A673 (cell line): ENCODE measurements around the gene KLF3.

Experiments used
- CTCF ChIP-seq: fragments of 300-800, 200-600 bp; sonication (generic); conservative IDR thresholded peaks from 2 replicates; pipeline ENCODE4 v1.5.1; 2017; ENCODE audit warnings: low read depth, mild to moderate bottlenecking, antibody characterized with exemption, low read length, moderate library complexity, mixed read lengths
- EZH2 ChIP-seq: fragments of 200-600 bp; sonication (generic); IDR thresholded peaks from 2 replicates; pipeline ENCODE4 v1.6.1; 2017; ENCODE audit warnings: borderline replicate concordance, low read depth, mild to moderate bottlenecking, mixed read lengths, antibody characterized with exemption, low read length; ENCODE audit not compliant: poor library complexity, severe bottlenecking

- TF ChIP-seq CTCF (no peak), EZH2 (no peak)
Observed at GRCh38 chr4:38615847-38616246, 48.2 kb upstream of the KLF3 start.
